ENCODE data around the gene TANGO2.

TANGO2 gene

GRCh38 chr22:20036084-20036482 is 15.2 kb downstream of the TANGO2 start:
- Histone ChIP-seq H3K79me2 (ENCODE audit: control insufficient read depth, insufficient read depth, low read length, poor library complexity) (no peaks in the 10 kb centered on the region), H2BK120ac (ENCODE audit: insufficient read depth, low read length, poor library complexity) (no peak overlapping the region), H3K9ac (ENCODE audit: low read length) (no peak overlapping the region), H2BK5ac (ENCODE audit: low read depth, low read length, poor library complexity) (no peak overlapping the region), H3K14ac (ENCODE audit: low read length) (no peak overlapping the region), H4K91ac (ENCODE audit: low read depth, low read length) (no peak overlapping the region), H4K12ac (ENCODE audit: low read depth, low read length) (no peak overlapping the region), H3K79me1 (ENCODE audit: low read length) (no peaks in the 10 kb centered on the region), H2AK5ac (ENCODE audit: low read length) (no peak overlapping the region), H3K36me3 (ENCODE audit: control insufficient read depth in 1 of 2, insufficient read depth in 2 of 2, low read length in 2 of 2) (peaks cover 22 to 23% of the 10 kb centered on the region in 2 experiments), H2BK12ac (ENCODE audit: low read length) (no peak overlapping the region), H3K4ac (ENCODE audit: low read depth, low read length) (no peak overlapping the region), H3K18ac (ENCODE audit: low read length) (no peak overlapping the region), H3K4me3 (ENCODE audit: low read depth, low read length) (no peak overlapping the region), H3K9me3 (ENCODE audit: insufficient read depth, low read depth, low read length) (peaks cover 3% of the 10 kb centered on the region), H3K27ac (ENCODE audit: low read depth, low read length) (no peak overlapping the region), H3K23ac (ENCODE audit: low read length) (no peak overlapping the region), H3K27me3 (ENCODE audit: insufficient read depth, low read length) (no peaks in the 10 kb centered on the region), H3K4me2 (ENCODE audit: low read length) (no peak overlapping the region), H4K8ac (ENCODE audit: low read depth, low read length) (no peak overlapping the region), H2AFZ (ENCODE audit: insufficient read depth, low read length, poor library complexity) (no peak overlapping the region), H3K4me1 (ENCODE audit: control insufficient read depth in 1 of 2, insufficient read depth in 2 of 2, low read length in 2 of 2) (no peaks in the 10 kb centered on the region)
- no CpG with 5 or more reads among the region's 10 CpGs for WGBS (ENCODE audit: extremely low coverage, insufficient coverage, insufficient read length)
- no peak for DNase-seq

GRCh38 chr22:20036535-20037392 is 15.9 kb downstream of the TANGO2 start:
- H3K79me2 ChIP-seq (ENCODE audit: control insufficient read depth, insufficient read depth, low read length, poor library complexity) = no peaks in the 10 kb centered on the region
- H3K79me1 ChIP-seq (ENCODE audit: low read length) = no peaks in the 10 kb centered on the region
- no peak overlapping the region for H4K12ac ChIP-seq (ENCODE audit: low read depth, low read length)
- H4K8ac ChIP-seq (ENCODE audit: low read depth, low read length) = no peak overlapping the region
- H3K4me3 ChIP-seq (ENCODE audit: low read depth, low read length) = no peak overlapping the region
- H3K27ac ChIP-seq (ENCODE audit: low read depth, low read length) = no peak overlapping the region
- H2AFZ ChIP-seq (ENCODE audit: insufficient read depth, low read length, poor library complexity) = no peak overlapping the region
- no peak overlapping the region for H3K9ac ChIP-seq (ENCODE audit: low read length)
- peaks cover 20% of the 10 kb centered on the region in 2 experiments for H3K36me3 ChIP-seq (ENCODE audit: control insufficient read depth in 1 of 2, insufficient read depth in 2 of 2, low read length in 2 of 2)
- no peaks in the 10 kb centered on the region for H3K4me1 ChIP-seq (ENCODE audit: control insufficient read depth in 1 of 2, insufficient read depth in 2 of 2, low read length in 2 of 2)
- no peak overlapping the region for H3K14ac ChIP-seq (ENCODE audit: low read length)
- no peaks in the 10 kb centered on the region for H3K27me3 ChIP-seq (ENCODE audit: insufficient read depth, low read length)
- no peak for DNase-seq
- H3K18ac ChIP-seq (ENCODE audit: low read length) = no peak overlapping the region
- no peak overlapping the region for H3K4ac ChIP-seq (ENCODE audit: low read depth, low read length)
- peaks cover 3% of the 10 kb centered on the region for H3K9me3 ChIP-seq (ENCODE audit: insufficient read depth, low read depth, low read length)
- no peak overlapping the region for H2BK12ac ChIP-seq (ENCODE audit: low read length)
- WGBS (ENCODE audit: extremely low coverage, insufficient coverage, insufficient read length) = no CpG with 5 or more reads among the region's 25 CpGs
- no peak overlapping the region for H2BK120ac ChIP-seq (ENCODE audit: insufficient read depth, low read length, poor library complexity)
- H2AK5ac ChIP-seq (ENCODE audit: low read length) = no peak overlapping the region
- H2BK5ac ChIP-seq (ENCODE audit: low read depth, low read length, poor library complexity) = no peak overlapping the region
- H3K23ac ChIP-seq (ENCODE audit: low read length) = no peak overlapping the region
- H4K91ac ChIP-seq (ENCODE audit: low read depth, low read length) = no peak overlapping the region
- no peak overlapping the region for H3K4me2 ChIP-seq (ENCODE audit: low read length)

- Histone ChIP-seq H3K79me1 (ENCODE audit: low read length) (no peaks in the 10 kb centered on the region), H3K27me3 (ENCODE audit: insufficient read depth, low read length) (no peaks in the 10 kb centered on the region), H4K8ac (ENCODE audit: low read depth, low read length) (no peak overlapping the region), H4K12ac (ENCODE audit: low read depth, low read length) (no peak overlapping the region), H2BK5ac (ENCODE audit: low read depth, low read length, poor library complexity) (no peak overlapping the region), H3K14ac (ENCODE audit: low read length) (no peak overlapping the region), H2AFZ (ENCODE audit: insufficient read depth, low read length, poor library complexity) (no peak overlapping the region), H3K9ac (ENCODE audit: low read length) (no peak overlapping the region), H3K4ac (ENCODE audit: low read depth, low read length) (no peak overlapping the region), H2AK5ac (ENCODE audit: low read length) (no peak overlapping the region), H3K18ac (ENCODE audit: low read length) (no peak overlapping the region), H3K4me2 (ENCODE audit: low read length) (no peak overlapping the region), H3K4me3 (ENCODE audit: low read depth, low read length) (no peak overlapping the region), H3K27ac (ENCODE audit: low read depth, low read length) (no peak overlapping the region), H3K4me1 (ENCODE audit: control insufficient read depth in 1 of 2, insufficient read depth in 2 of 2, low read length in 2 of 2) (no peaks in the 10 kb centered on the region), H2BK120ac (ENCODE audit: insufficient read depth, low read length, poor library complexity) (no peak overlapping the region), H3K36me3 (ENCODE audit: control insufficient read depth in 1 of 2, insufficient read depth in 2 of 2, low read length in 2 of 2) (peaks cover 18 to 19% of the 10 kb centered on the region in 2 experiments), H2BK12ac (ENCODE audit: low read length) (no peak overlapping the region), H3K79me2 (ENCODE audit: control insufficient read depth, insufficient read depth, low read length, poor library complexity) (no peaks in the 10 kb centered on the region), H3K9me3 (ENCODE audit: insufficient read depth, low read depth, low read length) (peaks cover 3% of the 10 kb centered on the region), H3K23ac (ENCODE audit: low read length) (no peak overlapping the region), H4K91ac (ENCODE audit: low read depth, low read length) (no peak overlapping the region)
- no peak for DNase-seq
- no CpG with 5 or more reads among the region's 3 CpGs for WGBS (ENCODE audit: extremely low coverage, insufficient coverage, insufficient read length)
Observed at GRCh38 chr22:20037419-20037818, 16.5 kb downstream of the TANGO2 start.

DNA sequence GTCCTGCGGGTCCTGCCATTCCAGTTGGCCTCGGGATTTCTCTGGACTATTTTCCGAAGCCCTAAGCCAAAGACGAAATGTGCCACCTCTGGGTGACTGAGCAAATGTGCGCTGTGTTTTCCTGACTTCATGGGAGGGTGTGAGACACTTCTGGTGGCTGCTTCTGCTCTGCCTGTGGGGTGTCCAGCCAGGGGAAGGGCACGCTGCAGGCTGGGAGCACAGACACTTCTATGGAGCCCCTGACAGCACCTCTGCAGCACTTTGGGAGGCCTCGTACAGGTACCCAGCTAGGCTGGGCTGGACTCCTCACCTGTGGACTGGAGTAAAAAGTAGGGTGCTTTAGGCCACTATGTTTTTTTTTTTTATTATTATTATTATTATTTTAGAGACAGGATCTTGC is 17.7 kb downstream of the TANGO2 start:
- Histone ChIP-seq H3K14ac (ENCODE audit: low read length) (no peak overlapping the region), H2BK120ac (ENCODE audit: insufficient read depth, low read length, poor library complexity) (no peak overlapping the region)
- no CpG with 5 or more reads among the region's 7 CpGs for WGBS (ENCODE audit: extremely low coverage, insufficient coverage, insufficient read length)

More for the DNA sequence above, 17.7 kb downstream of the TANGO2 start:
- Histone ChIP-seq H4K12ac (ENCODE audit: low read depth, low read length) (no peak overlapping the region), H3K79me1 (ENCODE audit: low read length) (no peaks in the 10 kb centered on the region), H3K36me3 (ENCODE audit: control insufficient read depth in 1 of 2, insufficient read depth in 2 of 2, low read length in 2 of 2) (peaks cover 27% of the 10 kb centered on the region in 2 experiments), H3K27me3 (ENCODE audit: insufficient read depth, low read length) (no peaks in the 10 kb centered on the region), H3K9me3 (ENCODE audit: insufficient read depth, low read depth, low read length) (peaks cover 4% of the 10 kb centered on the region), H3K79me2 (ENCODE audit: control insufficient read depth, insufficient read depth, low read length, poor library complexity) (no peaks in the 10 kb centered on the region), H3K9ac (ENCODE audit: low read length) (no peak overlapping the region), H2BK5ac (ENCODE audit: low read depth, low read length, poor library complexity) (no peak overlapping the region), H3K4ac (ENCODE audit: low read depth, low read length) (no peak overlapping the region), H3K23ac (ENCODE audit: low read length) (no peak overlapping the region), H3K27ac (ENCODE audit: low read depth, low read length) (no peak overlapping the region), H2BK12ac (ENCODE audit: low read length) (no peak overlapping the region), H3K4me3 (ENCODE audit: low read depth, low read length) (no peak overlapping the region), H3K4me2 (ENCODE audit: low read length) (no peak overlapping the region), H2AFZ (ENCODE audit: insufficient read depth, low read length, poor library complexity) (no peak overlapping the region), H3K4me1 (ENCODE audit: control insufficient read depth in 1 of 2, insufficient read depth in 2 of 2, low read length in 2 of 2) (no peaks in the 10 kb centered on the region), H4K8ac (ENCODE audit: low read depth, low read length) (no peak overlapping the region), H3K18ac (ENCODE audit: low read length) (no peak overlapping the region), H4K91ac (ENCODE audit: low read depth, low read length) (no peak overlapping the region), H2AK5ac (ENCODE audit: low read length) (no peak overlapping the region)
- DNase-seq = no peak
